Mesodermal cell (in vitro differentiated cells): ENCODE data around the gene ZNF511. TPM values are rescaled to one million over a fixed set of nuclear protein-coding genes. Genes with fewer than 3 reads are reported as not detected.
"Not testable (repeated sequence)": the region's sequence is repeated elsewhere in the genome, so short reads cannot be mapped to it uniquely, and the experiment has no call there.

Experiments used
- H3K27ac ChIP-seq: 2 replicates; pipeline ENCODE4 v1.7.0; 2013; ENCODE audit warnings: mild to moderate bottlenecking, low read depth, low read length, moderate library complexity; ENCODE audit not compliant: severe bottlenecking
- H3K36me3 ChIP-seq: 2 replicates; pipeline ENCODE4 v1.7.1; 2013; ENCODE audit warnings: mild to moderate bottlenecking, low read length, moderate library complexity; ENCODE audit not compliant: control insufficient read depth, insufficient read depth
- H3K4me1 ChIP-seq: one replicate; pipeline ENCODE4 v1.7.1; 2013; ENCODE audit warnings: mild to moderate bottlenecking, low read length; ENCODE audit not compliant: insufficient read depth, control insufficient read depth, poor library complexity, severe bottlenecking
- H3K4me3 ChIP-seq: 2 replicates; pipeline ENCODE4 v1.7.0; 2013; ENCODE audit warnings: low read length, control low read depth, mild to moderate bottlenecking; ENCODE audit not compliant: insufficient read depth, poor library complexity, severe bottlenecking; ENCODE audit errors: extremely low read depth
- H3K9me3 ChIP-seq: 2 replicates; pipeline ENCODE4 v1.7.1; 2013; ENCODE audit warnings: mild to moderate bottlenecking, low read length, moderate library complexity; ENCODE audit not compliant: control insufficient read depth
- WGBS, 2 experiments: methylation state at CpG; one replicate each; pipeline ENCODE4 v1.1.5; 2013; ENCODE audit warnings: missing lambda C conversion rate in 2 of 2; ENCODE audit not compliant: insufficient coverage in 2 of 2; 5-methylcytosine and 5-hydroxymethylcytosine counted together
- polyA plus RNA-seq, 2 experiments: library from polyadenylated mRNA; stranded (reverse); fragments of 50-300 nt; gene quantifications; one replicate each; pipeline ENCODE4 v1.2.3, GENCODE V29; 2013

Gene ZNF511, protein sequence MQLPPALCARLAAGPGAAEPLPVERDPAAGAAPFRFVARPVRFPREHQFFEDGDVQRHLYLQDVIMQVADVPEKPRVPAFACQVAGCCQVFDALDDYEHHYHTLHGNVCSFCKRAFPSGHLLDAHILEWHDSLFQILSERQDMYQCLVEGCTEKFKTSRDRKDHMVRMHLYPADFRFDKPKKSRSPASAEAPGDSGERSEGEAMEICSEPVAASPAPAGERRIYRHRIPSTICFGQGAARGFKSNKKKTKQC
- polyA plus RNA-seq (2013, experiment 1 of 2), result 29.6 TPM
- 30.6 TPM for polyA plus RNA-seq (2013, experiment 2 of 2)

GRCh38 chr10:133308421-133309099, at the start of gene ZNF511, which contains the start of gene TUBGCP2:
ZNF511 (plus strand) TSS chr10:133308914; CDS start chr10:133308944, 30 bp downstream.
TUBGCP2 (minus strand) TSS chr10:133308872; CDS start chr10:133302941, 5,931 bp downstream.
- Histone ChIP-seq H3K4me1 (peaks cover 2% of the 10 kb centered on the region), H3K27ac (peak within 1 kb of the TSS; percentile 96)
- WGBS, 2 experiments, result 0% methylated on average over 71 to 81 of the region's 89 CpGs

DNA sequence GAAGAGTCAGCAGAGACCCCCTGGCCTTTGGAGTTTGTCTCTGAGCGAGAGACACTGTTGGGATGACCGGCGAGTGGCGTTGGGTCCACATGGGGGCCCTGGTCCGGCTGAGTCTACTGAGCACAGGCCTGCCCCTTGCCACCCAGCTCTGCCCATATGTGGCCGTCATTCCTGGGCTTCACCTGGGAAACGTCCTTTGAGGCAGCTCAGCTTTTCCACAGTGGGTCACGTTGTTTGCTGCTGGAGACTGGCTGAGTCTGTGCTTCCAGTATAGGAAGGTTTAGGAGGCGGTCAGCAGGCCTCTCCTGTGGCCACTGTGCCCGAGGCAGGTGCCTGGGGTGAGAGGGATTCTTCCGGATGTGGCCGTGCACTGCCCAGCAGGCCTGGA, 49.1 kb upstream of the ZNF511 start:
- Histone ChIP-seq H3K9me3 (no peaks in the 10 kb centered on the region), H3K4me1 (peaks cover 24% of the 10 kb centered on the region), H3K4me3 (no peak overlapping the region), H3K36me3 (no peaks in the 10 kb centered on the region), H3K27ac (no peak overlapping the region)
- WGBS, 2 experiments, result 78 to 84% methylated on average over 11 to 12 of the region's 12 CpGs

More at GRCh38 chr10:133308421-133309099, at the start of gene ZNF511, which contains the start of gene TUBGCP2:
- Histone ChIP-seq H3K4me3 (peak within 1 kb of the TSS; percentile 87), H3K36me3 (peaks cover 36% of the 10 kb centered on the region), H3K9me3 (no peaks in the 10 kb centered on the region)

DNA sequence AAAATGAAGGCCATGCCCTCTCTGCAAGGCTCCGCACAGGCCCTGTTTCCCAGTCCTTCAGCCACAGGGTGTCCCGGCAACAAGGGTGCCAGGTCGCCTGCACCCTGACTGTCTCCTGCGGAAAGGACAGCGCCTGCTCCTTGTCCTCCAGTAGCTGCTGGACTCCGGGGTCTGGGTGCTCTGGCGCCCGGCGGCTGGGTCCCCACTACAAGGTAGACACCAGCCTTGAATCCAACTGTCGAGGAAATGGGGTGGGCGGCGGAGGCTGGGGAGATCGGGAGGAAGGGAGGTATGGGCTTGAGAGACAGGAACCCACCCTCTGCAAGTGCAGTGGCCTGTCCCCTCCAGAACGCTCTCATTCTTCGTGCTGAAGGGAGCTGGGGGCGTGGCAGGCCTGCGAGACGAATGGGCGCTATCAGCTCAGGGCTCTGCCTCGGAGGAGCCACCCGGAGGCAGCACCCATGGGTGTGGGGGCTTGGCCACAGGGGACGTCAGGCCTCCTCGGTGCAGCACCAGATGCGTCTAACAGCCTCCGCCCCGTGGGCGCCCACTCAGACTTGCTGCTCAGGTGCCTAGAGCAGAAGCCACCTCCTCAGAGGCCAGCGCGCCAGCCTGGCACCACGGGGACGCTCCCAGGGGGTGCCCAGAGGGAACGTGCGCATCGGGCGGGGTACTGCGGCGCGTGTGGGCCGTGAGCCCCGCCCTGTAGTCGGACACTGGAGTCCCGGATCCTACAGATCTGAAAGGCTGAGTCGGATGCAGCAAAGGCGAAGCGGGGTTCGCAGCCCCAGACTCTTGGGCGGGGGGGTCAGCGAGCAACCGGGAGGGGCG, 47.6 kb upstream of the ZNF511 start:
- Histone ChIP-seq H3K4me1 (peaks cover 26% of the 10 kb centered on the region), H3K27ac (no peak overlapping the region), H3K36me3 (no peaks in the 10 kb centered on the region), H3K4me3 (peak overlapping the region; percentile 57), H3K9me3 (no peaks in the 10 kb centered on the region)
- 42 to 60% methylated on average over 22 to 46 of the region's 50 CpGs for WGBS, 2 experiments

DNA sequence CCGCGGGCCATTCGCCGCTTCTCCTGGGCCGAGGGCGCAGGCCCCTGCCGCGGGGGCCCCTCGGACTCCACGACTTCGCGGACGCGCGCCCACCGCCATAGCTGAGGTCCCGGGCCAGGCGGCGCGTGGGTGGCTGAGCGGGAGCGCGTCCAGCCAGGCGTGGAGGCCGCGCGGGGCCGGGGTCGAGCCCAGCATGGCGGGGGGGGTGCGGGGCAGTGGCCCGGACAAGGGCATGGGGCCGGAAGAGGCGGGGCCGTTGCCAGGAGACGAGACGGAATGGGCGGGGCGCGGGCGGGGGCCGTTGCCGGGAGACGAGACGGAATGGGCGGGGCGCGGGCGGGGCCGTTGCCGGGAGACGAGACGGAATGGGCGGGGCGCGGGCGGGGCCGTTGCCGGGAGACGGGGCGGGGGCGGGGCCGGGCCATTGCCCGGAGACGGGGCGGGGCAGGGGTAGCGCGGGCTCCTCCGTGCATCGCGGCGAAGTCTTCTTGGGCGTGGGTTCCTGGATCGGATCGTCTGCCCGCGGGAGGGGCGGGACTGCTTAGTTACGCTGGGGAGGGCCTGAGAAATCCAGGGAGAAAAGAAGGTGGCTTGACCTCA, 46.9 kb upstream of the ZNF511 start:
- Histone ChIP-seq H3K4me3 (peak overlapping the region; percentile 57), H3K36me3 (no peaks in the 10 kb centered on the region), H3K4me1 (peaks cover 26% of the 10 kb centered on the region), H3K9me3 (no peaks in the 10 kb centered on the region), H3K27ac (no peak overlapping the region)
- WGBS, 2 experiments, result 0% methylated on average over 28 to 33 of the region's 79 CpGs

- H3K9me3 ChIP-seq, result no peaks in the 10 kb centered on the region
- no peak overlapping the region for H3K27ac ChIP-seq
- no peaks in the 10 kb centered on the region for H3K36me3 ChIP-seq
- H3K4me3 ChIP-seq, result peak overlapping the region; percentile 25
- peaks cover 18% of the 10 kb centered on the region for H3K4me1 ChIP-seq
- WGBS, 2 experiments, result 92 to 93% methylated on average over 10 to 14 of the region's 14 CpGs
Observed at GRCh38 chr10:133262696-133263095, 46.0 kb upstream of the ZNF511 start.

- Histone ChIP-seq H3K4me1 (peaks cover 17% of the 10 kb centered on the region), H3K27ac (no peak overlapping the region), H3K36me3 (no peaks in the 10 kb centered on the region), H3K9me3 (no peaks in the 10 kb centered on the region), H3K4me3 (no peak overlapping the region)
- WGBS, 2 experiments, result 75 to 82% methylated on average over 5 to 9 of the region's 10 CpGs
Observed at GRCh38 chr10:133263674-133264073, 45.0 kb upstream of the ZNF511 start.

GRCh38 chr10:133264461-133264860, 44.3 kb upstream of the ZNF511 start:
- Histone ChIP-seq H3K4me3 (no peak overlapping the region), H3K27ac (no peak overlapping the region), H3K36me3 (no peaks in the 10 kb centered on the region), H3K9me3 (no peaks in the 10 kb centered on the region), H3K4me1 (peaks cover 14% of the 10 kb centered on the region)
- WGBS, 2 experiments, result 84 to 90% methylated on average over 7 of the region's 9 CpGs

DNA sequence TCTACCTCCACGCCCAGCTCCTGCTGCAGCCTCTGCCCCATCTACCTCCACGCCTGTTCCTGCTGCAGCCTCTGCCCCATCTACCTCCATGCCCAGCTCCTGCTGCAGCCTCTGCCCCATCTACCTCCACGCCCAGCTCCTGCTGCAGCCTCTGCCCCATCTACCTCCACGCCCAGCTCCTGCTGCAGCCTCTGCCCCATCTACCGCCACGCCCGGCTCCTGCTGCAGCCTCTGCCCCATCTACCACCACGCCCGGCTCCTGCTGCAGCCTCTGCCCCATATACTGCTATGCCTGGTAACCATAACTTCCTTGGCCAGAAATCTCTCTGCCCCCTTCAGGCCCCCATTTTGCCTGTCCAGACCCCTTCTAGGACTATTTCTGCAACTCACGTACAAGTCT, 43.7 kb upstream of the ZNF511 start:
- not testable (repeated sequence) for H3K27ac ChIP-seq, H3K36me3 ChIP-seq, H3K9me3 ChIP-seq, H3K4me3 ChIP-seq
- 89 to 96% methylated on average over 3 of the region's 10 CpGs for WGBS, 2 experiments
- peaks cover 14% of the 10 kb centered on the region for H3K4me1 ChIP-seq

- Histone ChIP-seq H3K36me3 (no peaks in the 10 kb centered on the region), H3K27ac (no peak overlapping the region), H3K4me3 (no peak overlapping the region), H3K4me1 (peaks cover 10% of the 10 kb centered on the region), H3K9me3 (no peaks in the 10 kb centered on the region)
- WGBS, 2 experiments, result 93 to 95% methylated on average over 18 to 19 of the region's 21 CpGs
Observed at GRCh38 chr10:133266056-133266795, 42.5 kb upstream of the ZNF511 start.

DNA sequence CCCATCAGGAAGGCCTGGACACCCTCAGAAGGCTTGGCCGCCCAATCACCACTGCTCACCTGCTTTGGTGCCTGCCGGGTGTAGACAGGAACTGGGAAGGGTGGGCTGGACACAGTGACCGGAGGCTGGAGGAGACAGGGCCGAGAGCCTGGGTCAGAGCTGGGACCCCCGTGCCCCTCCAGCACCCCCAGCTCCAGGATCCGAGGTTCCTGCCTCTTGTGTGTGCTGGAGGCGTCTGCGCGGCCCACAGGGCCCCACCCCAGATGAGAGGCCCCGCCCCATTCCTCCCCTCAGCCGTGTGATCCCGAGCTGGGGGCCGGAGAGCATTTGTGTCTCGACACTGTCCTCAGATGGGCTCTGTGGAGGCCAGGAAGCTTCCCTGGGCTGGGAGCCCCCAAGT, 41.4 kb upstream of the ZNF511 start:
- WGBS, 2 experiments, result 89 to 90% methylated on average over 11 to 13 of the region's 14 CpGs
- no peak overlapping the region for H3K27ac ChIP-seq
- H3K36me3 ChIP-seq, result no peaks in the 10 kb centered on the region
- no peaks in the 10 kb centered on the region for H3K9me3 ChIP-seq
- H3K4me1 ChIP-seq, result peaks cover 6% of the 10 kb centered on the region
- no peak overlapping the region for H3K4me3 ChIP-seq
